T-helper 2 cell treated with Interferon-gamma antibody and Interleukin-4, amounts not matched to agents 100 ng/mL and 5 ng/mL, for 36 hours (primary cell): ENCODE measurements around the gene KLK15. TPM values are rescaled to one million over a fixed set of nuclear protein-coding genes. Genes with fewer than 3 reads are reported as not detected.
"Not testable (repeated sequence)": the region's sequence is repeated elsewhere in the genome, so short reads cannot be mapped to it uniquely, and the experiment has no call there.

Source experiments
- intact Hi-C: fragments of 100-400 bp; cut with micrococcal nuclease; formaldehyde crosslinking; loops from one replicate; pipeline ENCODE4 v1.15.1; 2023
- total RNA-seq: library from RNA; stranded (reverse); gene quantifications from 2 replicates; pipeline ENCODE4 v1.2.3, GENCODE V29; 2022

KLK15 gene
- total RNA-seq, 1 donor from 2014 or later: not detected

DNA sequence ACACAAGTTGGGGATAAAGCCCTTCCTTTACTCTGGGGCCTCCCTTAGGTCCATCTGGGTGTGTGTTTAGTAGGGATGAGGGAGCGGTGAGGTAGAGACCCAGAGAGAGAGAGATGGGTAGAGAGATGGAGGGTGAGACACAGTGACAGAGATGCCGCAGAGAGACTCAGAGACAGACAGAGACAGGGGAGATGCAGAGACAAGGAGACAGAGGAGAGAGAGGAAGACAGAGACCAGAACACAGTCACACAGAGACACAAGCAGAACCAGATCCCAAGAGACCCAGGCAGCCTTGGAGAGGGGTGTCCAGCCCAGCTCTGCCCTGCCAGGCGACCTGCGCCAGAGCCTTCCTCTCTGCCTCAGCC is 12.1 kb downstream of the KLK15 start:
- intact Hi-C loops: no loop called here

DNA sequence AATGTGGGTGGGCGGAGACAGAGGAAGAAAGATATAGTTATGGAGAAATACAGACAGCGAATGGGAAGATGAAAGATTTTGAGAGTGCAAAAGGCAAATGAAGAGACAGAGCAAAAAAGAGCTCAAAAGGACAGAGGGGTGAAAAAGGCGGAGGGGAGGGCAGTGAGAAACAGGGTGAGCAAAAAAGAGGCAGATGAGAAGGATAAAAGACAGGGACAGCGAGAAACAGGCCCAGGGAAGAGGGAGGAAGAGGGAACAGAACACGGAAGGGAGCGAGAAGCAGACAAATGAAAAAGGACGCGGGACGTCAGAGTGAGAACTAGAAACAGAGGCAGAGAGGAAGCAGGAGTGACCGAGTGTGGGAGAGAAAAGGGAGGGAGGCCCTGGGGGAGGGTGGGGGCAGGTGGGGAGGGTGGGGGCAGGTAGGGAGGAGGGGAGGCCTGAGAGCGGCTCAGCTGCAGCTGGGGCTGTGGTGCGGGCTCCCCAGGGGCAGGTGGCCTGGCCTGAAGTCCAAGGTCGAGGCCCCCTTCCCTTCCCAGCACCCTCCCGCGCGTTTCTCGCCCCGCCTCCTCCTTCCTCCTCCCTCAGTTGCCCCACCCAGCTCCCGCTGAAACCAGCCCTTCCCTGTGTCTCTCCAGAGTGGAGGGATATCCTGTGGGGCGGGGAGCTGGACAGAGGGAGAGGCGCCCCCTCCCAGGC is 12.7 kb downstream of the KLK15 start:
- intact Hi-C loops: no loop called here

DNA sequence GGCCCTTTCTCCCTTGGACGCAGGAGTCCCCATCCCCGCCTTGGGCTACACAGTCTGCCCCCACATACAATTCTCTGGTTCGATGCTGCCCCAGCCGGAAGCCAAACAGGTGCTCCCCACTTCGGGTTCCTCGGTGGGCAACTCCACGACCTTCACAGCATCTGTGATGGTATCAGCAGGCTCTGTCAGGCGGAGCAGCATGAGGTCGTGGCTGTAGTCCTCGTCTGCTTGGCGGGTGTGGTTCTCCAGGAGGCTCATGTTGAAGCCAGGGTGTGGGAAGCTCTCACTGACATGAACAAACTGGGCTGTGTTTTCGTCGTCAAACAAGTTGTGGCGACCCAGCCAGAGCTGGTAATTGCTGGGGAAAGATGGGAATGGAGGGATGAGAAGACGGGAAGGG is 13.3 kb downstream of the KLK15 start:
- intact Hi-C loops: no loop called here

DNA sequence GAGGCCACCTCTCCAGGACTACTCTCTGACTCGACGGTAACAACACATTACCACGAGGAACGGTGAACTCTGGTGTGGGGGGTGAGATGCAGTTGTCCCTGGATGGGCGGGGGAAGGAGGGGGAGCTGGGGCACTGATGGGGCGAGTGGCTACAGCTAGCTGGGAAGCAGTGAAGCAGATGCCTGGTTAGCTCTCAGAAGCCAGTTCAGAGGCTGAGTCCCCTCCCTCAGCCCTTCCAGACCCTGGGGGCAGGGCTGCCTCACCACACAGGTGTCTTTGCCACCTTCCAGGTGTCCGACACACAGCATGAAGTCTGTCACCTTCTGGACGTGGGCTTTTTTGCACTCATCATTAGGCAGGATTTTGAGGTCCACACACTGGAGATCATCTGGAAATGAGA is 13.7 kb downstream of the KLK15 start:
- intact Hi-C loops: no loop called here

DNA sequence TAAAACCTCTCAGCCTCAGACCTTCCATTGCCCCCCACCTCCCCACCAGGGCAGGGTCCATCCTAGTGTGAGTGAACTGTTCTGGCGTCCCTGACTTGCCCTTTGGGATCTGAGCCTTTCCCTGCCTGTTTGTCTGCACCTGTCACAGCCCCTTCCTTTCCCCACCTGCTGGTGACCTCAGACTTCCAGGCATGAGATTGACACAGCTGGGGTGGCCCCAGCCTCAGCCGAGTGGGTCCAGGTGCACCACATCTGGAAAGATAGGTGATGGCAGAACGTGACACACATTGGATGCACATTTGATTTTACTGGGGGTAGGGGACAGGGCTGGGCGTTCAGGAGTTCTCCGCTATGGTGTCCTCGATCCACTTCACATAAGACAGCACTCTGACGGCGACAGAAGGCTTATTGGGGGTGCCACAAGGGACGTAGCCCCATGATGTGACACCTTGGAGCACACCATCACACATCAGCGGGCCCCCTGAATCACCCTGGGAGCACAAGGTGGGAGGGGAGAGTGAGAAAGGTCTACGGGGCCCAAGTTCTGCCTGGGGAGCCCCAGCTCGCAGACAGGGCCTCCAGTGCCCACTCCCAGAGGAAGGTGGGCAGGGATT is 14.4 kb downstream of the KLK15 start:
- intact Hi-C loops: loop anchor here (1.0 kb wide), 1 partner anchor 16 kb away; no protein-coding TSS in a partner anchor

DNA sequence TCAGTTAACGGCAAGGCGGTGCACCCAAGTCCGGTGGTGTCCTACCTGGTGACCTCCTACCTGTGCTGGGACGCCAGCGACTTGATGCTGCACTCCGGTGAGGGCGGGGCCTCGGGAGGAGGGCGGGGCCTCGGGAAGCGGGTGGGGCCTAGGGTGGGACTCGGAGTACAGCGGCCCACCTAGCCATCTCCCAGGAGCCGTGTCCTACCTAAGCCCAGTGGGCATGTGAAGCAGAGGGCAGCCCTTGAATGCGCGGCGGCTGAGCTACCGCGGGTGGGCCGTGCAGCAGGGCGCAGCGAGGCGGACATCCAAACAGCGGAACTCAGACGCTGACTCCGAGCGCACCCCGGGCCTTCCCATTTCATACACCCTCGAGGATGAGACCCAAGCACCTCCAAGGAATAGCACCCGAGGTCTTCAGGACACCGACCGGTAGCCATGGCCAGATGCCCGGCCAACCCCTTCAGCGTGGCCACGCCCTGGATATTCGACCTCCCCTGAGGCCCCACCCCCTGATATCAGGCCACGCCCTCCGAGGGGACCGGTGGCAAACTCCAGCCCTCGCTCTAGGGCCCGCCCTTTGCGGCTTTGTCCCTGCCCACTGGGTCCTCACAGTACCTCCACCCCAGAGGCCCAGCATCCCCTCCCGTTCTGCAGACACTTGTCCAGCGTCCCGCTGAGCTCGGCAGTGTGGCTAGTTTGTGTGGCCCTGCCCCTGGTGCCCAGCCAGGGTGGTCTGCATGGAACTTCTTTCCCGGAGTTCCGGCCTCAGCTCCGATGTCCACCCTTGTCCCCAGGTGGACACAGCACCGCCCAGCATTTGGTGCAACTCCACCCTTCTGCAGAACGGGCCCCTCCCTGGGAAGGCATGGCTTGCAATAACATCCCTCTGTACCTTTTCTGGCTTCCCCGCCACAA is 15.2 kb downstream of the KLK15 start:
- intact Hi-C loops: loop anchor here (1.0 kb wide), 1 partner anchor 17 kb away; no protein-coding TSS in a partner anchor

DNA sequence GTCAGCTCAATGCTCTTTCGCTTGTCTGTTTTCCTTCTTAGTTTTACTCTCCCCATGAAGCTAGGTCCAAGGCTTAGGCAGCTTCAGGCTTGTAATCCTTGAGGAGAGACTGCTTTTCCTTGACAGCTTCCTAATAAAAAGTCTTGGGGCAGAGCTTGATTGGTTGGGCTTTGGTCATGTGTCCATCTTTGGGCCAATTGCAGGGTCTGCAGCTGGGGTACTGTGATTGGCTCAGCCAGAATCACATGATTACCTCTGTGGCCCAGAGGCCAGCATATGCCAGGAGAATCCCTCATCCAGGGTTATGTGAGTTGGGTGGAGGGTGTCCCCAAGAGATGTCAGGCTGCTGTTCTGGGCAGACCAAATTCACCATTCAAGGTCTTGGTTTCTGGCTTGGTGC is 17.9 kb downstream of the KLK15 start:
- intact Hi-C loops: no loop called here

DNA sequence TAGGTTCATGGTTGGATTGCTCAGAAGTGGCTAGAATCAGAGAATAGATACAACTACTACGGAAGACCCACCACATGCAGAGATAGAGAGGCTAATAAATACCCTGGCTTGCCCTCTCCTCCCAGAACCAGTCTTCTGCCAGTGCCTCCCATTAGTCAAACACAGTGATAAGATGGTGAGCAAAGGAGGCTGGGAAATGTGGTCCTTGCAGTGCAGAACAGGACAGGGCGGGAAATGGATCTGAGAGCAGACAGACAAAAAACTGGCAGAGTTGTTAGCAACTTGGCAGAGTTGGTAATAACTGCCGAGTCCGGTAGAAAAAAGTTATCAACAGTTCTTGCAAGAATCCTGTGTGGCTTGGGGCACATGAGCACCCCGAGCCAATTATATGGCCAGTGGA is 18.5 kb downstream of the KLK15 start:
- intact Hi-C loops: no loop called here

DNA sequence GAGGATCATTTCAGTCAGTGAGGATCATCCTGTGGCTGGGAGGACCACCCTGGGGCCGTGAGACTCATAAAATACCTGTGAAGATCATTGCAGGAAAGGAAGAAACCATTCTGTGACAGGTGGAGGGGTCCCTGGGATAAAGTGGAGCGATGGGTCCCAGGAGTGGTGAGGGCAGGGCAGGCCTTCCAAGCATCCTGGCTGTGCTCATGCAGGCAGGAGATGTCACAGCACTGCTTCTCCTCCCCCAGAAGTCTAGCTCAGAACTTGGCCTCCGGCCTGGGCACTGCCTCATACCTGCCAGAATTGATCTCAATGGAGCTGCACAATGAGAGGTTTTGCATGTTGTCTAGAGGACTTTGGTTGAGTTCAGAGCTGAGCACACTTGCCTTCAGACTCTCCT is 20.9 kb downstream of the KLK15 start:
- intact Hi-C loops: no loop called here

DNA sequence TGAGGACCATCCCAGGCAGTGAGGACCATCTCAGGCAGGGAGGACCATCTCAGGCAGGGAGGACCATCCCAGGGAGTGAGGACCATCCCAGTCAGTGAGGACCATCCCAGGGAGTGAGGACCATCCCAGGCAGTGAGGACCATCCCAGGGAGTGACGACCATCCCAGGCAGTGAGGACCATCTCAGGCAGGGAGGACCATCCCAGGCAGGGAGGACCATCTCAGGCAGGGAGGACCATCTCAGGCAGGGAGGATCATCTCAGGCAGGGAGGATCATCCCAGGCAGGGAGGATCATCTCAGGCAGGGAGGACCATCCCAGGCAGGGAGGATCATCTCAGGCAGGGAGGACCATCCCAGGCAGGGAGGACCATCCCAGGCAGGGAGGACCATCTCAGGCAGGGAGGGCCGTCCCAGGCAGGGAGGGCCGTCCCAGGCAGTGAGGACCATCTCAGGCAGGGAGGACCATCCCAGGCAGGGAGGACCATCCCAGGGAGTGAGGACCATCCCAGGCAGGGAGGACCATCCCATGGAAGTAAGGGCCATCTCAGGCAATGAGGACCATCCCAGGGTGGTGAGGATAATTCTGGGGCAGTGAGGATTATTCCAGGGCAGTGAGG is 21.6 kb downstream of the KLK15 start:
- intact Hi-C loops: not testable (repeated sequence)

DNA sequence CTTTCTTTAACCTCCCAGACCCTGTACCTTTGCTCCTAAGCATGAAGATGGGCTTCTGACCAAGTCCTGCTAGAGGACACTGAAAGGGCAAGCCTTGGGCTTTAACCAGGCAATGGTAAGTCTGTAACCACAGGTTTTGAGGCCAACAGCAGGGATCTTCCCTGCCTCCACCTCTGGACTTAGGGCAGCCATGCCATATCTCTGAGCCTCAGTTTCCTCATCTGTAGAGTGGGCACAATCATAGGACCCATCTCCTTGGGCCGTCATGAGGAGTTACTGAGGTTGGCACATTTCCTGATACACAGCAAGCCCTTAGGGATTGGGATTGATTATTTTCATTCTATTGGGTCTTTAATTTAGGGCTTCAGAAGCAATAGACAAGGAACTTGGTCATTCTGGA is 24.5 kb downstream of the KLK15 start:
- intact Hi-C loops: loop anchor here (10.0 kb wide), 1 partner anchor 474 kb away; no protein-coding TSS in a partner anchor

DNA sequence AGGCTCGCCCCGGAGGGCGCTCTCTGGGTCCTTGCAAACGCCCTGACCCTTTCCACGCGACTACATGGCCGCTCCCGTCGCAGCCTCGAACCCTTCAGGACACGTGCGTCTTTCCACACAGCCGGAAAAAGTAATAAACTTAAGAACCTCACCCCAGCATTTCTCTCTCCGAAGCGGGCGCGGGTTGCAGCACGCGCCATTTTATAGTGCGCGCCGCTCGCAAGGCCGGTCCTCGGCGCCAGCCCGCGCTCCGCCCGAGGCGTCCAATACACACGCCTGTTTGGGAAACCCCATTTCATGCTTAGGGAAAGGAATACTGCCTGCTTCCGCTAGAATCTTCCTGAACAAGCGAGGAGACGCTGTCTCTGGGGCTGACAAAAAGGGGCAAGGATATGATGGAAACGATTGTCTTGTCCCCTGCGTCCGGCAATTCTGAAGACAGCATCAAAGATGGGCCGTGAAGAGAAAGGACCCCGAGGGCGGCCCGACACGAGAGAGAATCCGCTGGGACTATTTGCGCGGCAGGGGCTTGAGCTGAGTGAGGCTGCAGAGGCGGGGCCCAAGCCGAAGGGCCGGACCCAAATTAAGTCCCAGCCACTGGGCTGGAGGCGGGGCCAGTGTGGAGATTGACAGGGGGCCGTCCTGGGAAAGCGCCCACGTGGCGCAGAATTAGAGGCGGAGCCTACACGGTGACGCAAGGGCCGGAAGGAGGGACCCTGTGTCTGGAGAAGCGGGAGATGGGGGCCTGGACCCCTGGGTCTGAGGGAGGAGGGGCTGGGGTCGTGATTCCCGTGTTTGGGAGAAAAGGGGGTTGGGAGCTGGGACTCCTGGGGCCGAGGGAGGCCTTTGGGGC is 28.7 kb downstream of the KLK15 start:
- intact Hi-C loops: loop anchor here (1.0 to 10.0 kb wide), 5 partner anchors 32 to 470 kb away; partner anchors contain the start of genes CTU1 and JOSD2

DNA sequence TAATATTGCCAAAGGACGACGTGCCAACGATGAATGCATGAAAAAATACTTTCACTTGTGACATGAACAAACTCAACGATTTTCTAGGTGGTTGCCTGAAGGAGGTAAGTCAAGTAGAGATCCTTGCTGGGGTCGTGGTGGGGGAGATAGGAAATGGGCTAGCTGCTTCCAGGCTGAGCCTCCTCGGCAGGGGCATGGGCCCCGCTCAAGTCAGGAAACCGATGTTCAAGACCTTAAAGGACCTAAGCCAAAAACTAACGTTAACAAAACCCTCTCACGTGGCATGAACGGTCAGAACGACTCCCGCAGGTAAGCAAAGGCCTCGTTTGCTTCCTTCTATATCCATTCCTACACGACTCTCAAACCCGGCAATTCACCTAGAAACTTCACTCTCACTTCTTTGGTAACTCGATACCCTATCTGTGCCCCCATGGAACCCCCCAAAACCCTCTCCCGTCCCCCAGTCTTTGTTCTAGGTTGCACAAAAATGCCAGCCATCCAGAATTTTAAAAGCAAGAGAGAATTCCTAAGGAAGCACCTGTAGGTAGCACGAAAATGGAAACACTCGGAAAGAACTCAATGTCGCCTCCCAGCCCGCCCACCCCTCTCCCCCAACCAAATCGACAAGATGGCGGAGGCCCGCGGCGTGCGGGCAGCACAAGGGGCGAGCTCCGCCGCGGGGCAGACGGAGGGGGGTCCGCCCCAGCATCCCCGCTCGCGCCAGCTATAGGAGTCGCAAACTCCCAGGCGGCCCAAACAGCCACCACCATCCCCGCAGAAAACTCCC is 29.5 kb downstream of the KLK15 start:
- intact Hi-C loops: loop anchor here (1.0 to 10.0 kb wide), 3 partner anchors 80 to 469 kb away; partner anchors contain the start of gene CTU1

DNA sequence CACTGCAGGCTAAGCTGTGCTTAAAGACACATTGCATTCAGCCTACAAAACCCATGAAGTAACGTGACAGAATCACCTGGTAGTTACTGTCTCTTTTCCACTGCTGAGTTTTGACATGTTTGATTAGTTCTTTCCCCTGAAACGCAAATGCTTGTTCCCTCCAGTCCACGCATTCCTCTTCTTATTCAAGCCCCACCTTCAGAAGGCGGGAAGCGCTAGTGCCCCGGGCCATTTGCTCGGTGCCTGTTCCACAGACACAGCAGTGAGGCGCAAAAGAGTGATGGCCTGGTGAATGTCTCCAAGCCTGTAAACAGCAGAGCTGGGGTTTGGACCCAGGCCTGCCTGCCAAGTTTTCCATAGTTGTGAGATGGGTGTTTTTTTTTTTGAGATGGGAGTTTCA is 32.3 kb downstream of the KLK15 start:
- intact Hi-C loops: loop anchor here (10.0 kb wide), 1 partner anchor 466 kb away; no protein-coding TSS in a partner anchor

DNA sequence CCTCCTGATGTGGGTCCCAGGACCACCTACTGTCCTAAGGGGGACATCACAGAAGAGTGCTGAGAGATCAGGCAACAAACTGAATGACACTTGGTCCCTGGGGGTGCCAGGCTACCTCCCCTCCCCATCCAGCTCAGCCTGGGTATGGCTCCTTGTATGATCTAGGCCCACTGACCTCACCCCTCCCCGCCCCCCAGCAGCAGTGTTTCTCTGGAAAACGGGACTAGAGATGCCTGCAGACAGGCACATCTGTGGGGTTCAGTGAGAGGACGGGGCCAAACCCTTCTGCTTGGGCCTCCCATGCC is 33.9 kb downstream of the KLK15 start:
- intact Hi-C loops: no loop called here

DNA sequence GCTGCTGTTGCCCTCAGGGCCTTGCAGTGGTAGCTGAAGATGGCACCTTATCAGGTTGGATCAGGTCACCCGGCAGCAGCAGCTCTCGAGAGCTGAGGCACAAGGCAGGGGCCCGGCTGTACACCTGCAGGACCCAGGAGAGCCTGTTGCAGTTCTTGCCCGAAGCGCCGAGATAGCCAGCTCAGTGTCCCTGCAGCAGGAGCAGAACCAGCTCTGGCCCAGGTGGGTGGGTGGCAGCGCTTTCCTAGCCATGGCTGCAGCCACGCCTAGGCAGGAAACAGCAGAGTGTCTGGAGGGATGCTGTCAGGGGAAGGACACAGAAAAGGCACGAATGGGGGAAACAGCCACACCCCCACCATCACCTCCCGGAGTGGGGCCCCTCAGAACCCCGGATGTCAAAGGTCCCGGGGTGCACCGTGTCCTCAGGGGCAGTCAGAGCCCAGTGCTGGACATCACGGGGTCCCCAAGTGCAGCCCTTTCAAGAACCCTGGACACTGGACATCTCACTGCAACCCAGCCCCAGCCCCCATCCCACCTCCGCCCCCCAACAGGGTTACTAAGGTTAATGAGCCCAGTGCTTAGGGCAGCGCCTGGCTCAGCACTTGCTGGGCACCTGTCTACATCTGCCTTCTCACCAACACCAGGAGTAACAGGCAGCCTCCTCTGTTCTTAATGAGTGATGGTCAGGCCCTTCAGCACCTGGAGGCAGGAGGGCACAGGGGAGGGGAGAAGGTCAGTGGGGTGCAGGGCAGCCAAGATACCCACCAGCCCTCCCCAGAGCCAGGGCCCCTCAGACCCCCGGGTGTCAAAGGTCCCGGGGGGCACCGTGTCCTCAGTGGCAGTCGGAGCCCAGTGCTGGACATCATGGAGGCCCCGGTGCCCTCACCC is 34.5 kb downstream of the KLK15 start:
- intact Hi-C loops: no loop called here

DNA sequence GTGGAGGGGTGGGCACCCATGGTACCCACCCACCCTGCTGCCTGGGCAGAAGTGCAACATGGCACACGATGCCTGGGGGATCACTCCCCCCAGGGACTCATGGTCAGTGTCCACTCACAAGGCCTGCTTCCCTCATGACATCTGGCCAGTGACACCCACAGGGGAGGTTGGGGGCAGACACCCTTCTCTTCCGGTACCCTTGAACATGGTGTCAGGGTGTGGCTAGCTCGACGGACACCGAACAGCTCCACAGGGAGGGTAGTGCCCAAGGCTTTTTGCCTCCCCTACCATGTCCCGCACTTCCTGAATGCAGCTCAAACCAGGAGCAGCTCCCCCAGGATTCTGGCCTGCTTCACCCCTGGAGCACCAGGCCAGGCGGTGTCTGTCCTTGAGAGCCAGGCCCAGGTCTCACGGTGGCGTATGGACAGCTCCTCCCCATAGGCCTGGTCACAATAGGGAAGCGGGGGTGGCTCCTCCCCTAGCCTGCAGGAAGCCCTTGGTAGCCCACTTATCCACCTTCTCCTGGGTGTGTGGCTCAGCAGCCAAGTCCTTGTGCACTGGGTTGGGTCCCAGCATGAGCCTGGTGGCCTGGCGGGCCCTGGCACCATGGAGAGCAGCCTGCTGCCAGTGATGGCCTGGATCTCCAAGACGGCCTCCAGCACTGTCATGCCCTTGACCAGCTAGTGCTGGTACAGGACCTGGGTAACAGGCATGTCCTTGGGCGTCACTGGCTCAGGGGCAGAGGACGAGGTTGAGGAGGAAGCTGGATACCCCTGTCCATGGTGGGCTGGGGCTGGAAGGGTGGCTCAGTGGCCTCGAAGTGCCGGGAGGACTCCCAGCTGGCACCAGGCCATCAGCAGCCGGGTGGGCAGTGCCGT is 35.4 kb downstream of the KLK15 start:
- intact Hi-C loops: no loop called here

DNA sequence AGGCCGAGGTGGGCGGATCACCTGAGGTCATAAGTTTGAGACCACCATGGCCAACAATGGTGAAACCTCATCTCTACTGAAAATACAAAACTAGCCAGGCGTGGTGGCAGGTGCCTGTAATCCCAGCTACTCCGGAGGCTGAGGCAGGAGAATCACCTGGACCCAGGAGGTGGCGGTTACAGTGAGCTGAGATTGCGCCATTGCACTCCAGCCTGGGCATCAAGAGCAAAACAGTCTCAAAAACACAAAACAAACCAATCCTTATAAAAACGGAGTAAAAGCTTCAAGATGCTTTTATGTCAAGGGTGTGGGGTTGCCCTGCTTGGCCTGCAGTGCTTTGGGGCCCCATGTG is 36.0 kb downstream of the KLK15 start:
- intact Hi-C loops: no loop called here
